Transverse colon (tissue), 4 donors: ENCODE data around the gene UBTF.

Experiments used
- CTCF ChIP-seq, 5 experiments: fragments of 200-600 bp in 3 of 5; fragments of 450-650 bp in 2 of 5; sonication (generic) in 3 of 5; IDR thresholded peaks; 1 replicate in 2 of 5; 2 replicates in 3 of 5; pipeline ENCODE4 v1.5.1; 2016 to 2017; ENCODE audit warnings: antibody characterized with exemption in 5 of 5, inconsistent platforms in 3 of 5, mild to moderate bottlenecking in 2 of 5, moderate library complexity in 1 of 5
- EP300 ChIP-seq: sonication (generic); formaldehyde crosslinking; IDR thresholded peaks from one replicate; pipeline ENCODE4 v1.6.1; 2017; ENCODE audit warnings: antibody characterized with exemption, low read depth
- POLR2A ChIP-seq: fragments of 450-650 bp; IDR thresholded peaks from one replicate; pipeline ENCODE4 v1.6.1; 2016; ENCODE audit warnings: antibody characterized with exemption, mild to moderate bottlenecking, moderate library complexity
- POLR2AphosphoS5 ChIP-seq, 3 donors: sonication (generic); formaldehyde crosslinking; IDR thresholded peaks; one replicate each; pipeline ENCODE4 v1.6.1; 2016; ENCODE audit warnings: antibody characterized with exemption in 3 of 3

- TF ChIP-seq CTCF (IDR thresholded peaks at IDR 0.05) (no peak), POLR2A (no peak), POLR2AphosphoS5 (IDR thresholded peaks at IDR 0.05) (no peak), EP300 (no peak)
Observed at GRCh38 chr17:44214230-44214494, 5.3 kb downstream of the UBTF start.
